Hindlimb muscle (tissue), 1 donor: Measurements from ENCODE around the gene PIGO. TPM values are rescaled to one million over a fixed set of nuclear protein-coding genes. Genes with fewer than 3 reads are reported as not detected.
A peak's percentile ranks its signal among the peaks of the same experiment; 100 is the strongest.

ENCODE experiments used
- DNase-seq: peaks from one replicate; pipeline ENCODE4 v3.0.0-alpha.2; 2013
- polyA plus RNA-seq: library from polyadenylated mRNA; unstranded; fragments of 120-200 nt; gene quantifications from one replicate; pipeline ENCODE4 v1.2.1, GENCODE V29; 2013; ENCODE audit not compliant: insufficient read length

Gene PIGO
- 14.6 TPM for polyA plus RNA-seq

GRCh38 chr9:35096035-35096849, at the start of gene PIGO:
TSS of gene PIGO (minus strand) at chr9:35096591. CDS start at chr9:35095565, 1,026 bp downstream.
- DNase-seq: peak; percentile 84

GRCh38 chr9:35142037-35142436, 45.6 kb upstream of the PIGO start:
- no peak for DNase-seq

- no peak for DNase-seq
Observed at GRCh38 chr9:35140093-35140492, 43.7 kb upstream of the PIGO start.

GRCh38 chr9:35136866-35137265, 40.5 kb upstream of the PIGO start:
- no peak for DNase-seq

GRCh38 chr9:35135988-35136387, 39.6 kb upstream of the PIGO start:
- DNase-seq: no peak

- no peak for DNase-seq
Observed at GRCh38 chr9:35134920-35135319, 38.5 kb upstream of the PIGO start.

- peak; percentile 93 for DNase-seq
Observed at GRCh38 chr9:35116898-35117551, 20.6 kb upstream of the PIGO start.

GRCh38 chr9:35116539-35116897, 20.1 kb upstream of the PIGO start:
- no peak for DNase-seq

- peak; percentile 97 for DNase-seq
Observed at GRCh38 chr9:35115680-35116538, 19.5 kb upstream of the PIGO start, which contains the start of gene ATOSB. TSS of gene ATOSB (minus strand) at chr9:35115862. CDS start at chr9:35108274, 7,588 bp downstream.

GRCh38 chr9:35114840-35115628, 18.6 kb upstream of the PIGO start:
- peak; percentile 65 for DNase-seq

- DNase-seq: peak; percentile 82
Observed at GRCh38 chr9:35114113-35114839, 17.9 kb upstream of the PIGO start.

GRCh38 chr9:35112257-35113020, 16.0 kb upstream of the PIGO start:
- no peak for DNase-seq

GRCh38 chr9:35111001-35111933, 14.9 kb upstream of the PIGO start:
- peak; percentile 98 for DNase-seq

GRCh38 chr9:35110327-35110761, 14.0 kb upstream of the PIGO start:
- DNase-seq: no peak

- no peak for DNase-seq
Observed at GRCh38 chr9:35108946-35109575, 12.7 kb upstream of the PIGO start.

GRCh38 chr9:35108461-35108860, 12.1 kb upstream of the PIGO start:
- no peak for DNase-seq

- DNase-seq: no peak
Observed at GRCh38 chr9:35107297-35108290, 11.2 kb upstream of the PIGO start.

GRCh38 chr9:35106343-35106730, 9.9 kb upstream of the PIGO start:
- no peak for DNase-seq
